WI38 (cell line): ENCODE data around the gene DHRS7.

Experiments used
- H3K4me3 ChIP-seq: 2 replicates; pipeline ENCODE4 v1.5.1; 2011; ENCODE audit warnings: low read depth, mild to moderate bottlenecking, control low read depth, low read length
- TF ChIP-seq, protein P1 (sequence below): IDR thresholded peaks from 2 replicates; pipeline ENCODE4 v1.5.1; 2012; ENCODE audit warnings: low read depth, mild to moderate bottlenecking, control low read depth, low read length

DHRS7 gene

DNA sequence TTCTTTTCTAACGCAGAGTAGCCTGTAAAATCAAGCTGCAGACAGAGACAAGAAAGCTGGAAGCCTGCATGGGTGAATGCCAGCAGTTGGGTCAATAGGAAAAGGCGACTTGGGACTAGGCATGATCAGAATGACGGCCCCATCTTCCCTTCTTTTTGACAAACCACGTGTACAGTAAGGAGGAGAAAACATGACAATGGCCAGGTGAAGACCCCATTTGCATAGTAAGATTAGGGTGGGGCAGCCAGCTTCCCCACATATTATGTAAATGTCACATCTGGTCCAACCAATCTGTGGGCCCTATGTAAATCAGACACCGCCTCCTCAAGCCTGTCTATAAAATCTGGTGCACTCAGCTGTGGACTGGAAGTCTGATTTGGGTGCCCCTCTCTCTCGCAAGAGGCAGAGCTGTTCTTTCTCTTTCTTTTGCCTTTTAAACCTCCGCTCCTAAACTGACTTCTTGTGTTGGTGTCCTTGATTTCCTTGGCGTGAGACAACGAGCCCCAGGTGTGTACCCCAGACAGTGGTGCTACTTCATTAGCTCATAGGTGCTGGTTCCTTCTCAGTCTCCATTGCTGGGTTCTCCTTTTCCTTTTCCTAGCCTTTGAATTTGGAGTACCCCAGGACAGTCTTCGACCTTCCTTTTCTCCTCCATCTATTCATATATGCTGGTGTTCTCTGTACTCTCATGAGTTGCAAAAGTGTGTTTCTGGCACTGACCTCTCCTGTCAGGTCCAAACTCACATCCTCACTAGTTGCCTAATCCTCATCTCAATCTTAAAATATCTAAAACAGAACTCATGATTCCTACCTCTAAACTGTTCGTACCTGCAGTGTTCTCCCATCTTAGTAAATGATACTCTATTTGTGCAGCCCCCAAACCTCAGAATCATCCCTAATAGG is 9.4 kb upstream of the DHRS7 start:
- TF ChIP-seq, protein P1, sequence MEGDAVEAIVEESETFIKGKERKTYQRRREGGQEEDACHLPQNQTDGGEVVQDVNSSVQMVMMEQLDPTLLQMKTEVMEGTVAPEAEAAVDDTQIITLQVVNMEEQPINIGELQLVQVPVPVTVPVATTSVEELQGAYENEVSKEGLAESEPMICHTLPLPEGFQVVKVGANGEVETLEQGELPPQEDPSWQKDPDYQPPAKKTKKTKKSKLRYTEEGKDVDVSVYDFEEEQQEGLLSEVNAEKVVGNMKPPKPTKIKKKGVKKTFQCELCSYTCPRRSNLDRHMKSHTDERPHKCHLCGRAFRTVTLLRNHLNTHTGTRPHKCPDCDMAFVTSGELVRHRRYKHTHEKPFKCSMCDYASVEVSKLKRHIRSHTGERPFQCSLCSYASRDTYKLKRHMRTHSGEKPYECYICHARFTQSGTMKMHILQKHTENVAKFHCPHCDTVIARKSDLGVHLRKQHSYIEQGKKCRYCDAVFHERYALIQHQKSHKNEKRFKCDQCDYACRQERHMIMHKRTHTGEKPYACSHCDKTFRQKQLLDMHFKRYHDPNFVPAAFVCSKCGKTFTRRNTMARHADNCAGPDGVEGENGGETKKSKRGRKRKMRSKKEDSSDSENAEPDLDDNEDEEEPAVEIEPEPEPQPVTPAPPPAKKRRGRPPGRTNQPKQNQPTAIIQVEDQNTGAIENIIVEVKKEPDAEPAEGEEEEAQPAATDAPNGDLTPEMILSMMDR = no peak
- no peak overlapping the region for H3K4me3 ChIP-seq

DNA sequence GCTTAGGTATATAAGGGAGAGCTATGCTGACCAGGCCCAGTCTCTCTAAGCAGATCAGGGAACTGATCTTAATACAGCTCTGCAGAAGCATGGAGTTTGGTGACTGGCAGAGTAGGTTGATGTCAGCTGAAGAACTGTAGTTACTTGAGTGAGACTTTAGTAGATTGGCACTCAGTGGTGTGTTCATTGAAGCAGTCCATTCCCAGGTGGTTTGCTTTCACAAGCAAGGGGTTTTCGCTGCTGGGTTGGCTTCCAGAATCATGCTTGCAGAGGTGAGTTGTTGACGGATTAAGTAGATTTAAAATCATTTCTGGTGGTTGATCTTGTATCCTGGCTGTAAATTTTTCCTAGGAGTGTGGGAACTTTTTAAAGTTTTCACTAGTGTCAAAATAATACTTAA is 6.5 kb upstream of the DHRS7 start:
- TF ChIP-seq, protein P1 = no peak
- H3K4me3 ChIP-seq = no peak overlapping the region

DNA sequence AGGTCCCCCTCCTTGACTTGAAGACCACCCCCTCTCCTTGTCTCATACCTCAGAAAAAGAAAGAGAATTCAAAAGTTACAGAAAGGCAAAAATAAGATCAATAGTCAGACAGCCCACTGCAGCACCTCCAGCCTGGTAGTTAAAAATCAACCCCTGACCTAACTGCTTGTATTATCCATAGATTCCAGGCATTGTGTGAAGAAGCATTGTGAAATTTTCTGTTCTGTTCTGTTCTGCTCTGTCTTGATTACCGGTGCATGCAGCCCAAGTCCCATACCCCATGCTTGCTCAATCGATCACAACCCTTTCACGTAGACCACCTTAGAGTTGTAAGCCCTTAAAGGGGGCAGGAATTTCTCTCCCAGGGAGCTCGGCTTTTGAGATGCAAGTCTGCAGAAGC is 5.8 kb upstream of the DHRS7 start:
- TF ChIP-seq, protein P1 = no peak
- no peak overlapping the region for H3K4me3 ChIP-seq

DNA sequence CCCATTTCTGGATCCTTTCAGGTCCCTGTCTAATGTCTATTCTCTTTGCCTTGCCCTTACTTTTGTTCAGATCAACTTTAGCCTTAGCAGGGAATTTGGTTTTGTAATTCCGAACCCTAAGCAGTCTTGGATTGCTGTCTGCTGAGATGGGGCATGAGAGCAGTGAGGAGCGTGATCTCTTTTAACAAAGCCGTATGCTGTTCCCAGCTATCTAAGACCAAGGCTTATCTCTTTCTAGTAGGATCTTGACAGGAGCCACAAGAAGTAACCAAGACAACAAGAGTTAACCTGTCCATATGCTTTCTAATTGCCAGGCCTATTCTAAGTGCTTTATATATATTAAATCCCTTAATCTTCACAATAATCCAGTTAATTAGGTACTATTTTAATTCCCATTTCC is 4.5 kb upstream of the DHRS7 start:
- TF ChIP-seq, protein P1 = no peak
- no peak overlapping the region for H3K4me3 ChIP-seq

DNA sequence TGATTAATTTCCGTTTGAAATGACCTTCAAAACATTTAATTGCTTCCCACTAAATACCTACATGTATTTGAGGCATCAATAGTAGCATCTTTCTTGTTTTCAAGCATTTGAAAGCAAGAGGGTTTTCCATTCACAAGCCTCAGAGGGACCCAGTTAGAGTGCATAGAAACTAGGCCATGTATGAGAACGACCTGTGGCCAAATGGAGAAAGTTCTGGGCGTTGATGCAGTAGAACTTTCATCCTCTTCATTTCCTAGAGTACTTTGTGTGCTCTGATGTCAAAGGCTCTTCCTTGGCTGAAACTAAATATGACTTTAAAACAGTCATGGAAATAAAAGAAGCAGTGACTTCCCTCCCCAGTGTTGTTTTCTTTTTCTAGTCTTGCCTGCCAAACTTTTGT is 944 bp upstream of the DHRS7 start:
- no peak overlapping the region for H3K4me3 ChIP-seq
- TF ChIP-seq, protein P1 = no peak

DNA sequence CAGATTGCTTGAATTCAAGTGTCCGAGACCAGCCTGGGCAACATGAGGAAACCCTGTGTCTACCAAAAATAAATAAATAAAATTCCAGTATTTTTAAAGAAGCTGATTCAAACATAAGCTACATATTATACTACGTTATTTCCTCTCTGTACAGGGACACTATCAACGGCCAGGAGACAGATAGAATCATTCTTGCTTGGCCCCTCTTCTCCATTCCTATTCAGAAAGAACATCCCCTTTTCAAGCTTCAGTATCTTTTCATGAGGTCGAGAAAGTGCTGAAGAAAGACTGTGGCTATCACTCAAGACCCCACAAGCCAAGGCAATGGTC is 314 bp upstream of the DHRS7 start:
- H3K4me3 ChIP-seq = peak overlapping the region; percentile 92
- TF ChIP-seq, protein P1 = no peak; the same call in 1 of the 2 replicates

DNA sequence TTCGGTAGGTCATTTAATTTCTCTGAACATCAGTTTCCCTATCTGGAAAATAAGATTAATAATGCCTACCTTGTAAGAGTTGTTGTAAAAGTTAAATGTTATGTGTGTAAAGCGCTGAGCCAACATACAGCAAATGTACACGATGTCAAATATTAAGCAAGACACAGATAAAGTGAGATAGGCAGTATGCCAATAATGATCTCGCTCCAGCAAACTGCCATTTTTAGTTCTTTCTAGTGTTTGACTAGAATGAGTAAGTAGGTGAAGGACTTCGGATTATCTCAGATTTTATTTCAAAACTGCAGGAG is 840 bp downstream of the DHRS7 start:
- TF ChIP-seq, protein P1 = no peak
- H3K4me3 ChIP-seq = peak overlapping the region; percentile 92
